ENCODE measurements around the gene SNCAIP.
"Not testable (repeated sequence)": the region's sequence is repeated elsewhere in the genome, so short reads cannot be mapped to it uniquely, and the experiment has no call there.

SNCAIP gene

DNA sequence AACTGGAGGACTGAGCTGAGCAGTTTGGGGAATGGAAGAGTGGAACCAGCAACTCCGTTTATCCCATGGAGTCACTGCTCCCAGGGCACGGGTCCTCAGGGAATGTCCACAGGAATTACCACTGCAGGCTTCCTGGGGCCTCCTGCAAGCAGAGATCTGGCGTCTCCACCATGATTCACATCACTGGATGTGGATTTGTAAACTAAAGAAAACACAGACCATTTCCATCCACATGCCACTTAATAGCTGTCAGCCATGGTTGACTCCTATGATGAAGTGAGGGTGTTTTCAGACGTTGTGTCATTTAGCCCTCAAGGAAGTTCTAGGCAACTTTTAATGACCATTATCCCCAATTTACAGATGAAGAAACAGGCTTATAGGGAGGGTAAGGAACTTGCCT lies 30.2 kb downstream of the SNCAIP start:
- no peak overlapping the region for H3K4me3 ChIP-seq (ENCODE audit: low read depth, low read length)
- TF ChIP-seq CTCF (IDR thresholded peaks at IDR 0.05; ENCODE audit: low read depth, low read length) (no peak), MYC (IDR thresholded peaks at IDR 0.05; ENCODE audit: low read depth, low read length) (no peak), POLR2A (IDR thresholded peaks at IDR 0.05; ENCODE audit: extremely low read depth, insufficient read length) (no peak)
- TF ChIP-seq, protein P1, sequence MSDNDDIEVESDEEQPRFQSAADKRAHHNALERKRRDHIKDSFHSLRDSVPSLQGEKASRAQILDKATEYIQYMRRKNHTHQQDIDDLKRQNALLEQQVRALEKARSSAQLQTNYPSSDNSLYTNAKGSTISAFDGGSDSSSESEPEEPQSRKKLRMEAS (IDR thresholded peaks at IDR 0.05; ENCODE audit: low read depth, low read length): no peak
- DNase-seq (ENCODE audit: low read depth): no peak

DNA sequence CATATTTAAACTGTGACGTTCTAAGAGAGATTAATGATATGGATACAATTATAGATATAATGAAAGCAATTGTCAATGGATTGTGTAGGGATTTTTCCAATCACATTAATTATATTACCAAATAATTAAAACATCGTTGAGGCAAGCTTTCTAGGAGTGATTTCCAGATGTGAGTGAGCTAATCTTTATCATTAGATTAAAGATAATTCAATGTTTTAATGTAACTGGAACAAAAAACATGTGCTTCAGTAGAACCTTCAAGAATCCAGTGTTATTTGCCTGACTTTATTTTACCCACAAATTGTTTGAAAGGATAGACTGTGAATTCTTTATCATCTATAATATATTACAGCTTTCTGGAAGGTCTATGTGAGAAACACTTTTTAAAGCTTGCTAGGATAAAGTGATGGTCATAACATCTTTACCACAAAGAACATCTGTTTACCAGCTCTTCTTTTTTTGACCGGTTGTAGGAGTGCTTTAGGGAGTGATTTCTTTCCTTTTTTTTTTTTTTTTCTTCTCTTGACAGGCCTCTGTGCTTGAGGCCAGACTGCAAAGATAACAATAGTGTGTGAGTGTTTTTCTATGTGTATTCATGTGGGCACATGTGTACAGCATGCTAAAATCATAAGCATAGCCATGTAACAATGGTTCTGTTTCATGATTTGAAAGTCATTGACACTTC lies 35.0 kb downstream of the SNCAIP start:
- no peak overlapping the region for H3K4me3 ChIP-seq (ENCODE audit: low read depth, low read length)
- no peak for DNase-seq (ENCODE audit: low read depth)
- TF ChIP-seq POLR2A (IDR thresholded peaks at IDR 0.05; ENCODE audit: extremely low read depth, insufficient read length) (no peak), MYC (IDR thresholded peaks at IDR 0.05; ENCODE audit: low read depth, low read length) (no peak), CTCF (IDR thresholded peaks at IDR 0.05; ENCODE audit: low read depth, low read length) (no peak)
- TF ChIP-seq, protein P1 (IDR thresholded peaks at IDR 0.05; ENCODE audit: low read depth, low read length): no peak

DNA sequence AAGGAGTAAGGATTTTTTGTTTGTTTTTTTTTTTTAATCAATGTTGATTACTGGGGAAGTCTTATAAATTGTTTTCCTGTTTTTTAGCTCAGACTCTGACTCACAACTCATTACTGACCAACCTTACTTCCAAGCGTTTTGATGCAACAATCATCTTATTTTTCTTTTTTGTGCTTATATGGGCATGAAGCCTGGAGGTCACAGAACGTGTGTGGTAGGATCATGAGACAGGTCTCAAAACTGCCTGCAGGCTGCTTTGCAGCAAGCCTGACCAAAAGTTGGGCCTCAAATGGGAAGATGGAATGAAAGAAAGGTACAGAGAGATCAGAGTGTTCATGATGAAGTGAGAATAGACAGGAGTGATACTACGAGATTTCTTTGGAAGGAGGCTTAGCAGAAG lies 38.5 kb downstream of the SNCAIP start:
- DNase-seq (ENCODE audit: low read depth): no peak
- no peak overlapping the region for H3K4me3 ChIP-seq (ENCODE audit: low read depth, low read length)
- TF ChIP-seq, protein P1 (IDR thresholded peaks at IDR 0.05; ENCODE audit: low read depth, low read length): no peak
- TF ChIP-seq CTCF (IDR thresholded peaks at IDR 0.05; ENCODE audit: low read depth, low read length): no peak
- TF ChIP-seq POLR2A (IDR thresholded peaks at IDR 0.05; ENCODE audit: extremely low read depth, insufficient read length): no peak
- no peak for TF ChIP-seq MYC (IDR thresholded peaks at IDR 0.05; ENCODE audit: low read depth, low read length)

DNA sequence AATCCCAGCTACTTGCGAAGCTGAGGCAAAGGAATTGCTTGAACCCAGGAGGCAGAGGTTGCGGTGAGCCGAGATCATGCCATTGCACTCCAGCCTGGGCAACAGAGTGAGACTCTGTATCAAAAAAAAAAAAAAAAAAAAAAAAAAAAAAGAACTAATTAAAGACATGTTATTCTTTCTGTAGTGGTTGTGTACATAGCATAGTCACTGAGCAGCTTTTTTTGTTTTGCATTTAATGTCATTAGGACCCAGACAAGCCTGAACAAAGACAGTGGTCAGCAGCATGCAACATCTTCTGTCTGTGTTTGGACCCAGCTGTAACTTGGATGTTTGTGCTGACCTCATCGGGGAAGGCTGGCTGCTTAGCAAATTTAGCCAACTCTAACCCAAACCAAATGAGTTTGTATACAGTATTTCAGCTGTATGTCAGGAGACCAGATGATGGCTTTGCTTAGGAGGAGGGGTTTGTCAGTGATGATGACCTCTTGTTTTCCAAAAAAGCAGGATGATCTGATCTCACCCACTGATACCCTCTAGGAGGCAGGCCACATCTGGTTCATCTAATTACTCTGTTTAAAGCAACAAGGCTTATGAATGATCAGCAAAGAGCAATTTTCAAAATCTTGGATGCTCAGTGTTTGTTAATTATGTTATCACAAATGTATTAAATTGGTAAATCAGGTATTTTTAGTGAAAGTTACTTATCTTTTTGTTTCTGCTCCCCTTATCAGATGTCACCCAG lies 39.5 kb downstream of the SNCAIP start:
- no peak for DNase-seq (ENCODE audit: low read depth)
- TF ChIP-seq MYC (IDR thresholded peaks at IDR 0.05; ENCODE audit: low read depth, low read length) (no peak), POLR2A (IDR thresholded peaks at IDR 0.05; ENCODE audit: extremely low read depth, insufficient read length) (no peak), CTCF (IDR thresholded peaks at IDR 0.05; ENCODE audit: low read depth, low read length) (no peak)
- TF ChIP-seq, protein P1 (IDR thresholded peaks at IDR 0.05; ENCODE audit: low read depth, low read length): no peak
- no peak overlapping the region for H3K4me3 ChIP-seq (ENCODE audit: low read depth, low read length)

DNA sequence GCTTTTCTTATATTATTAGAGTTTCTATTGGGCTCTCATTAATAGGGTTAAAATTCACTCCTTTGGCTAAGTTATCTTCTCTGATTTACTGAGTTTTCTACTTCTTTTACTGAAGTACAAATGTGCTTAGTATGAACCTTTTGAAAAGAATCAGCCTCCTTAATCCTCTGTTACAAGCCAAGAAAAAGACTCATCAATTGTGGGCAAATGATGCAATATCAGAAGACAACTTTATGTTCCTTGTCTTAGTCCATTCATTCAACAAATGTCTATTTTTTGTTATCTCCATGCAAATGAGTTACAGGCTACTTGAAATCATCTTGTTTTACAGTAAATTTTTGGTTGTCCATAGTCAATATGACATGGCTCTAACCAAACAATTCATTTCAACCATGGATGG lies 40.3 kb downstream of the SNCAIP start:
- no peak for TF ChIP-seq CTCF (IDR thresholded peaks at IDR 0.05; ENCODE audit: low read depth, low read length)
- TF ChIP-seq, protein P1 (IDR thresholded peaks at IDR 0.05; ENCODE audit: low read depth, low read length): no peak
- TF ChIP-seq POLR2A (IDR thresholded peaks at IDR 0.05; ENCODE audit: extremely low read depth, insufficient read length): no peak
- TF ChIP-seq MYC (IDR thresholded peaks at IDR 0.05; ENCODE audit: low read depth, low read length): no peak
- H3K4me3 ChIP-seq (ENCODE audit: low read depth, low read length): no peak overlapping the region
- DNase-seq (ENCODE audit: low read depth): no peak

- H3K4me3 ChIP-seq (ENCODE audit: low read depth, low read length); DNase-seq (ENCODE audit: low read depth): not testable (repeated sequence)
These were observed 41.3 kb downstream of the SNCAIP start for GRCh38 chr5:122353361-122353760.
